ENCODE measurements around the gene BNIP5.

GRCh38 chr6:36285187-36285671, 51.5 kb downstream of the BNIP5 start:
- no peak for TF ChIP-seq CTCF (IDR thresholded peaks at IDR 0.05)
- no peak for TF ChIP-seq POLR2A (IDR thresholded peaks at IDR 0.05)
